Stimulated activated naive CD8-positive, alpha-beta T cell treated with anti-CD3 and anti-CD28 coated beads, Interleukin-15, Interleukin-2, amounts not matched to agents 100 U/mL and 50 U/mL, for 24 hours (primary cell): ENCODE measurements around the gene MIPEP.
"Not testable (repeated sequence)": the region's sequence is repeated elsewhere in the genome, so short reads cannot be mapped to it uniquely, and the experiment has no call there.

Source experiments
- ATAC-seq: fragments of 150-1000 bp; cut with Tn5 transposase; one replicate; pipeline ENCODE4 v1.10.0; 2021
- DNase-seq: peaks from one replicate; pipeline ENCODE4 v3.0.0; 2021

Gene MIPEP

GRCh38 chr13:23749288-23749873, 139.8 kb downstream of the MIPEP start:
- DNase-seq (no peak), ATAC-seq (no peak)

- no peak for ATAC-seq
These were observed 140.8 kb downstream of the MIPEP start for GRCh38 chr13:23748109-23748990.

GRCh38 chr13:23746141-23746540, 143.1 kb downstream of the MIPEP start:
- not testable (repeated sequence) for DNase-seq

More at GRCh38 chr13:23748109-23748990, 140.8 kb downstream of the MIPEP start:
- no peak for DNase-seq

GRCh38 chr13:23744315-23744714, 144.9 kb downstream of the MIPEP start:
- DNase-seq (no peak), ATAC-seq (no peak)

More at GRCh38 chr13:23746141-23746540, 143.1 kb downstream of the MIPEP start:
- ATAC-seq: not testable (repeated sequence)

GRCh38 chr13:23743278-23744076, 145.7 kb downstream of the MIPEP start:
- ATAC-seq (peak; percentile 91), DNase-seq (no peak)

GRCh38 chr13:23741879-23742510, 147.2 kb downstream of the MIPEP start:
- no peak for ATAC-seq
- DNase-seq: peak; percentile 21

GRCh38 chr13:23740002-23740401, 149.2 kb downstream of the MIPEP start:
- no peak for ATAC-seq
- DNase-seq: no peak

- no peak for ATAC-seq
These were observed 149.6 kb downstream of the MIPEP start for GRCh38 chr13:23739596-23739995.

GRCh38 chr13:23736541-23736940, 152.7 kb downstream of the MIPEP start:
- ATAC-seq (no peak), DNase-seq (no peak)

More at GRCh38 chr13:23739596-23739995, 149.6 kb downstream of the MIPEP start:
- DNase-seq: no peak

GRCh38 chr13:23735329-23735728, 153.9 kb downstream of the MIPEP start:
- ATAC-seq: no peak

GRCh38 chr13:23731709-23732108, 157.5 kb downstream of the MIPEP start:
- no peak for ATAC-seq
- DNase-seq: no peak

More at GRCh38 chr13:23735329-23735728, 153.9 kb downstream of the MIPEP start:
- DNase-seq: no peak

- ATAC-seq (no peak), DNase-seq (no peak)
These were observed 158.9 kb downstream of the MIPEP start for GRCh38 chr13:23730251-23730650.

GRCh38 chr13:23729531-23729930, 159.7 kb downstream of the MIPEP start:
- DNase-seq: no peak
- no peak for ATAC-seq

GRCh38 chr13:23728807-23729206, 160.4 kb downstream of the MIPEP start:
- no peak for ATAC-seq
- no peak for DNase-seq

GRCh38 chr13:23725922-23726321, 163.3 kb downstream of the MIPEP start:
- DNase-seq (no peak), ATAC-seq (no peak)

- no peak for ATAC-seq
- no peak for DNase-seq
These were observed 164.8 kb downstream of the MIPEP start for GRCh38 chr13:23724196-23724970.

GRCh38 chr13:23723471-23723870, 165.7 kb downstream of the MIPEP start:
- no peak for DNase-seq

GRCh38 chr13:23722726-23723453, 166.3 kb downstream of the MIPEP start:
- ATAC-seq (no peak), DNase-seq (no peak)

More at GRCh38 chr13:23723471-23723870, 165.7 kb downstream of the MIPEP start:
- no peak for ATAC-seq

GRCh38 chr13:23718996-23719395, 170.2 kb downstream of the MIPEP start:
- no peak for DNase-seq
- no peak for ATAC-seq

- no peak for DNase-seq
- ATAC-seq: no peak
These were observed 172.8 kb downstream of the MIPEP start for GRCh38 chr13:23716401-23716800.
